NCI-H2107 (cell line): ENCODE measurements around the gene PDHX.
"Not testable (repeated sequence)": the region's sequence is repeated elsewhere in the genome, so short reads cannot be mapped to it uniquely, and the experiment has no call there.

Experiments
- DNase-seq: peaks from one replicate; lab custom pipeline; 2025; lab: John Stamatoyannopoulos, UW

The PDHX gene

GRCh38 chr11:34911676-34912075, 4.7 kb upstream of the PDHX start:
- DNase-seq, result no peak

- DNase-seq, result not testable (repeated sequence)
These were observed 2.9 kb upstream of the PDHX start for GRCh38 chr11:34913556-34913955.

- DNase-seq, result no peak
These were observed 1.0 kb upstream of the PDHX start for GRCh38 chr11:34915136-34916014.

- no peak for DNase-seq
These were observed 689 bp downstream of the PDHX start for GRCh38 chr11:34916843-34917770.

GRCh38 chr11:34921156-34921555, 4.7 kb downstream of the PDHX start:
- no peak for DNase-seq

- DNase-seq, result no peak
These were observed 8.3 kb downstream of the PDHX start for GRCh38 chr11:34924714-34925113.

GRCh38 chr11:34926101-34926830, 9.8 kb downstream of the PDHX start:
- DNase-seq, result no peak

GRCh38 chr11:34926831-34927132, 10.4 kb downstream of the PDHX start:
- DNase-seq, result no peak

GRCh38 chr11:34928268-34928959, 12.0 kb downstream of the PDHX start:
- DNase-seq, result no peak

GRCh38 chr11:34928960-34929680, 12.7 kb downstream of the PDHX start:
- DNase-seq, result no peak

GRCh38 chr11:34929794-34930763, 13.7 kb downstream of the PDHX start:
- no peak for DNase-seq

GRCh38 chr11:34936945-34937629, 20.7 kb downstream of the PDHX start:
- DNase-seq, result no peak

GRCh38 chr11:34938611-34939010, 22.2 kb downstream of the PDHX start:
- DNase-seq, result no peak

- no peak for DNase-seq
These were observed 23.7 kb downstream of the PDHX start for GRCh38 chr11:34940026-34940677.

GRCh38 chr11:34941688-34942087, 25.3 kb downstream of the PDHX start:
- DNase-seq, result no peak

- DNase-seq, result no peak
These were observed 28.3 kb downstream of the PDHX start for GRCh38 chr11:34944692-34945091.

- no peak for DNase-seq
These were observed 32.3 kb downstream of the PDHX start for GRCh38 chr11:34948696-34949095.

GRCh38 chr11:34953955-34954354, 37.5 kb downstream of the PDHX start:
- no peak for DNase-seq

- DNase-seq, result no peak
These were observed 40.8 kb downstream of the PDHX start for GRCh38 chr11:34957206-34957605.
